Measurements from ENCODE around the gene F11R. TPM values are rescaled to one million over a fixed set of nuclear protein-coding genes. Genes with fewer than 3 reads are reported as not detected.

Gene F11R
- total RNA-seq, 1 donor from 2014 or later, result 87.0 TPM

GRCh38 chr1:161044908-161045735, 24.2 kb upstream of the F11R start:
- Histone ChIP-seq H3K27me3 (ENCODE audit: control insufficient read depth, insufficient read depth, low read length) (no peaks in the 10 kb centered on the region), H3K4me3 (ENCODE audit: low read depth, low read length) (peak overlapping the region; percentile 66), H3K36me3 (ENCODE audit: control insufficient read depth, insufficient read depth, low read length) (no peaks in the 10 kb centered on the region)
- DNase-seq (ENCODE audit: low read depth), result no peak
- TF ChIP-seq, protein P1, sequence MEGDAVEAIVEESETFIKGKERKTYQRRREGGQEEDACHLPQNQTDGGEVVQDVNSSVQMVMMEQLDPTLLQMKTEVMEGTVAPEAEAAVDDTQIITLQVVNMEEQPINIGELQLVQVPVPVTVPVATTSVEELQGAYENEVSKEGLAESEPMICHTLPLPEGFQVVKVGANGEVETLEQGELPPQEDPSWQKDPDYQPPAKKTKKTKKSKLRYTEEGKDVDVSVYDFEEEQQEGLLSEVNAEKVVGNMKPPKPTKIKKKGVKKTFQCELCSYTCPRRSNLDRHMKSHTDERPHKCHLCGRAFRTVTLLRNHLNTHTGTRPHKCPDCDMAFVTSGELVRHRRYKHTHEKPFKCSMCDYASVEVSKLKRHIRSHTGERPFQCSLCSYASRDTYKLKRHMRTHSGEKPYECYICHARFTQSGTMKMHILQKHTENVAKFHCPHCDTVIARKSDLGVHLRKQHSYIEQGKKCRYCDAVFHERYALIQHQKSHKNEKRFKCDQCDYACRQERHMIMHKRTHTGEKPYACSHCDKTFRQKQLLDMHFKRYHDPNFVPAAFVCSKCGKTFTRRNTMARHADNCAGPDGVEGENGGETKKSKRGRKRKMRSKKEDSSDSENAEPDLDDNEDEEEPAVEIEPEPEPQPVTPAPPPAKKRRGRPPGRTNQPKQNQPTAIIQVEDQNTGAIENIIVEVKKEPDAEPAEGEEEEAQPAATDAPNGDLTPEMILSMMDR (IDR thresholded peaks at IDR 0.05; ENCODE audit: insufficient read depth, low read length, poor library complexity, severe bottlenecking), result no peak

DNA sequence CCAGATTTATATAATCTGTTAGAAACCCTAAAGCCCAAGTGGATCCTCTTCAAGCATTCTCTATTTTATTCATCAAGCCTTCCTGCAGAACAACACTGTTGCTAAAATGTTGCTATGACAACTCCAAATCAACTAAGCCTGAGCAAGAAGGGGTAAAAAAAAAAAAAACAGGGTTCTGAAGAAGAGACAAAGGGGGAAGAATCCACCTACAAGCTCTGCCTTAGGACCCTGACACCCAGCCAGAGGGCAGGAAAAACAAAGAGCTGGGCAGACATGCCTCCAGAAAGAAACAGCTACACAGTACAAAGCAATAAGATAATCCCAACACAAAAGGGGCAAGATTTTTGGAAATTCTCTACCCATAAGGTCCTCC, 23.6 kb upstream of the F11R start:
- Histone ChIP-seq H3K27me3 (ENCODE audit: control insufficient read depth, insufficient read depth, low read length) (no peaks in the 10 kb centered on the region), H3K36me3 (ENCODE audit: control insufficient read depth, insufficient read depth, low read length) (peaks cover 3% of the 10 kb centered on the region), H3K4me3 (ENCODE audit: low read depth, low read length) (peak overlapping the region; percentile 66)
- no peak for DNase-seq (ENCODE audit: low read depth)
- TF ChIP-seq, protein P1 (IDR thresholded peaks at IDR 0.05; ENCODE audit: insufficient read depth, low read length, poor library complexity, severe bottlenecking), result no peak

- no peaks in the 10 kb centered on the region for H3K27me3 ChIP-seq (ENCODE audit: control insufficient read depth, insufficient read depth, low read length)
- peaks cover 3% of the 10 kb centered on the region for H3K36me3 ChIP-seq (ENCODE audit: control insufficient read depth, insufficient read depth, low read length)
- no peak overlapping the region for H3K4me3 ChIP-seq (ENCODE audit: low read depth, low read length)
- TF ChIP-seq, protein P1 (IDR thresholded peaks at IDR 0.05; ENCODE audit: insufficient read depth, low read length, poor library complexity, severe bottlenecking), result no peak
- DNase-seq (ENCODE audit: low read depth), result no peak
Measured at GRCh38 chr1:161039546-161039945, 18.6 kb upstream of the F11R start.

GRCh38 chr1:161039154-161039545, 18.2 kb upstream of the F11R start:
- H3K4me3 ChIP-seq (ENCODE audit: low read depth, low read length), result peak overlapping the region; percentile 77

DNA sequence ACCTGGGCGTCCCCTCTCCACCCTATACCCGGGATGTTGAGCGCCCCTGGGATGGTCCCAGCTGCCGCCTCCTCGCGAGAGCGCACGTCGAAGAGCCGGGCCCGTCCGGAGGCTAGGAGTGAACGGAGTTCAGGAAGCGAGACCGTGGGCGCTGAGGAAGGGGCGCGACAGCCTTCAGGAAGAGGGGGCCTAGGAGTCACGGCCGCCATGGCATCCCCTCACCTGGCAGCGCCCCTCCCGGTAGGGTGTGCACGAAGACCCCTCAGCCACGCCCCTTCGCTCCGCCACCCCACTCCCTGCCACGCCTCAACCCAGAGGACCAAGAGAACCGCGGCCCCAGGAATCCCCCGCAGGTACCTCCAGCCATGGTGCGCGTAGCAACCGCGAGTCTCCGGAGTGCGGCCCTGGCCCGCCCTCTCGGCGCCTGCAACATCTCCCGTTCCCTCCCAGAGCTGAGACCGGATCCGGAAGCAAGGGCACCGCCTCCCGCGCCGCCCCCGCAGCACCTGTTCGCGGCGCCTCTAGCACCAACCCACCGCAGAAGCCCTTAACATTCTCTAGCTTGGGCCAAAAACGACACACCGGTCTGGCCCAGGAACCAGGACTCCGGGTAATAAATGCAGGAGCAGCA, 17.7 kb upstream of the F11R start, which contains the start of gene TSTD1:
Gene TSTD1, minus strand, starts transcription at position 442 of the 631 bp plus-strand sequence. Its CDS starts 75 bp downstream, at position 367.
- TF ChIP-seq, protein P1 (IDR thresholded peaks at IDR 0.05; ENCODE audit: insufficient read depth, low read length, poor library complexity, severe bottlenecking), result peak; percentile 7
- Histone ChIP-seq H3K4me3 (ENCODE audit: low read depth, low read length) (peak within 1 kb of the TSS; percentile 77), H3K27me3 (ENCODE audit: control insufficient read depth, insufficient read depth, low read length) (no peaks in the 10 kb centered on the region), H3K36me3 (ENCODE audit: control insufficient read depth, insufficient read depth, low read length) (peaks cover 3% of the 10 kb centered on the region)
- no peak for DNase-seq (ENCODE audit: low read depth)

More at GRCh38 chr1:161039154-161039545, 18.2 kb upstream of the F11R start:
- TF ChIP-seq, protein P1 (IDR thresholded peaks at IDR 0.05; ENCODE audit: insufficient read depth, low read length, poor library complexity, severe bottlenecking), result no peak
- Histone ChIP-seq H3K36me3 (ENCODE audit: control insufficient read depth, insufficient read depth, low read length) (peaks cover 3% of the 10 kb centered on the region), H3K27me3 (ENCODE audit: control insufficient read depth, insufficient read depth, low read length) (no peaks in the 10 kb centered on the region)
- no peak for DNase-seq (ENCODE audit: low read depth)

All from kidney epithelial cell (primary cell).